HepG2 (cell line): ENCODE measurements around the gene AGXT. TPM values are rescaled to one million over a fixed set of nuclear protein-coding genes. Genes with fewer than 3 reads are reported as not detected.

Source experiments
- BCL3 ChIP-seq: sonication (generic); formaldehyde crosslinking; IDR thresholded peaks from 2 replicates; pipeline ENCODE4 v1.5.1; 2020; ENCODE audit warnings: mild to moderate bottlenecking, missing genetic modification reagents, moderate library complexity
- CEBPB ChIP-seq: IDR thresholded peaks from 2 replicates; pipeline ENCODE4 v1.6.1; 2011; ENCODE audit warnings: low read depth, low read length, improper control_type of control experiment, borderline replicate concordance
- GATAD1 ChIP-seq: IDR thresholded peaks from 2 replicates; pipeline ENCODE4 v1.6.1; 2016; ENCODE audit warnings: missing genetic modification reagents, missing compliant biosample characterization
- HBP1 ChIP-seq: IDR thresholded peaks from 2 replicates; pipeline ENCODE4 v1.6.1; 2016; ENCODE audit warnings: low read depth, control low read depth
- KDM2A ChIP-seq: sonication (generic); formaldehyde crosslinking; IDR thresholded peaks from 2 replicates; pipeline ENCODE4 v1.4.0; 2020; ENCODE audit warnings: low read depth, missing genetic modification reagents, borderline replicate concordance
- MEF2D ChIP-seq: sonication (generic); formaldehyde crosslinking; IDR thresholded peaks from 2 replicates; pipeline ENCODE4 v1.5.1; 2020; ENCODE audit warnings: mild to moderate bottlenecking, missing genetic modification reagents
- MEIS2 ChIP-seq: sonication (generic); formaldehyde crosslinking; IDR thresholded peaks from 2 replicates; pipeline ENCODE4 v1.9.0; 2021; ENCODE audit warnings: mild to moderate bottlenecking, missing genetic modification reagents
- NFKBIZ ChIP-seq: IDR thresholded peaks from 2 replicates; pipeline ENCODE4 v1.6.1; 2018; ENCODE audit warnings: missing genetic modification reagents, missing compliant biosample characterization
- NR0B2 ChIP-seq: sonication (generic); formaldehyde crosslinking; IDR thresholded peaks from 2 replicates; pipeline ENCODE4 v1.4.0; 2020; ENCODE audit warnings: mild to moderate bottlenecking, missing genetic modification reagents
- POLR2AphosphoS2 ChIP-seq: IDR thresholded peaks from 2 replicates; pipeline ENCODE4 v1.6.1; 2011; ENCODE audit warnings: low read depth, low read length, improper control_type of control experiment
- PPARG ChIP-seq: conservative IDR thresholded peaks from 2 replicates; pipeline ENCODE4 v1.6.1; 2016; ENCODE audit warnings: missing biosample characterization, missing genetic modification reagents
- SSRP1 ChIP-seq: IDR thresholded peaks from 2 replicates; pipeline ENCODE4 v1.6.1; 2016; ENCODE audit warnings: control low read depth
- YEATS4 ChIP-seq: sonication (generic); formaldehyde crosslinking; IDR thresholded peaks from 2 replicates; pipeline ENCODE4 v1.4.0; 2020; ENCODE audit warnings: missing genetic modification reagents, borderline replicate concordance
- ZBTB3 ChIP-seq: sonication (generic); formaldehyde crosslinking; IDR thresholded peaks from 2 replicates; pipeline ENCODE4 v1.4.0; 2020; ENCODE audit warnings: low read depth, mild to moderate bottlenecking, moderate library complexity, missing genetic modification reagents, borderline replicate concordance
- ZFAT ChIP-seq: sonication (generic); formaldehyde crosslinking; conservative IDR thresholded peaks from 2 replicates; pipeline ENCODE4 v1.8.1; 2023; ENCODE audit warnings: missing genetic modification reagents, inconsistent platforms
- ZNF142 ChIP-seq: sonication (generic); formaldehyde crosslinking; IDR thresholded peaks from 2 replicates; pipeline ENCODE4 v1.4.0; 2020; ENCODE audit warnings: missing genetic modification reagents
- ZNF180 ChIP-seq: sonication (generic); formaldehyde crosslinking; IDR thresholded peaks from 2 replicates; pipeline ENCODE4 v1.4.0; 2020; ENCODE audit warnings: low read depth, missing genetic modification reagents, borderline replicate concordance
- ZNF264 ChIP-seq: sonication (generic); formaldehyde crosslinking; IDR thresholded peaks from 2 replicates; pipeline ENCODE4 v1.4.0; 2020; ENCODE audit warnings: missing genetic modification reagents
- ZNF496 ChIP-seq: sonication (generic); formaldehyde crosslinking; IDR thresholded peaks from 2 replicates; pipeline ENCODE4 v1.8.1; 2023; ENCODE audit warnings: mild to moderate bottlenecking, moderate library complexity, missing genetic modification reagents; ENCODE audit not compliant: insufficient replicate concordance
- ZNF557 ChIP-seq: sonication (generic); formaldehyde crosslinking; IDR thresholded peaks from 2 replicates; pipeline ENCODE4 v1.4.0; 2020; ENCODE audit warnings: missing genetic modification reagents
- polyA plus RNA-seq, 8 experiments: library from polyadenylated mRNA; depleted of rRNA in 3 of 8; stranded (reverse) in 7 of 8; unstranded in 1 of 8; fragments of >200 nt; fragmentation: Illumina TruSeq in 4 of 8; extraction: Trizol in 4 of 8; gene quantifications; 2 replicates each; pipeline versions ENCODE4 v1.2.1 to v1.2.3, GENCODE V29; 2011 to 2016; ENCODE audit warnings: low read depth in 4 of 8, missing spikeins in 1 of 8, mixed read lengths in 1 of 8; ENCODE audit not compliant: insufficient read depth in 1 of 8
- total RNA-seq, 5 experiments: library from RNA; depleted of rRNA; stranded (reverse); fragments of >200 nt; fragmentation: Illumina TruSeq; extraction: Trizol; gene quantifications; 2 replicates each; pipeline ENCODE4 v1.2.3, GENCODE V29; 2016; ENCODE audit warnings: low read depth in 1 of 5

The AGXT gene
- total and polyA plus RNA-seq, 2 of the 13 experiments (the other 11 are each of a cell fraction or from before 2014, with no cell fraction given): 41.9 to 96.1 TPM

GRCh38 chr2:240873805-240874714 lies 5.4 kb downstream of the AGXT start (continued):
- peak; percentile 65; the same call in 1 of the 2 replicates for TF ChIP-seq HBP1 (CRISPR knock-in tag)
- no peak for TF ChIP-seq POLR2AphosphoS2
- peak; percentile 88; the same call in 1 of the 2 replicates for TF ChIP-seq ZNF264
- TF ChIP-seq GATAD1 (CRISPR knock-in tag): peak; percentile 79
- no peak for TF ChIP-seq ZNF180 (CRISPR knock-in tag)
- TF ChIP-seq NR0B2 (CRISPR knock-in tag): peak; percentile 88; the same call in 1 of the 2 replicates
- TF ChIP-seq ZFAT: no peak
- TF ChIP-seq MEIS2: peak; percentile 86
- TF ChIP-seq SSRP1 (CRISPR knock-in tag): peak; percentile 81; the same call in 1 of the 2 replicates
- peak; percentile 84 for TF ChIP-seq KDM2A (CRISPR knock-in tag)
- TF ChIP-seq ZNF557: no peak
- TF ChIP-seq MEF2D (CRISPR knock-in tag): peak; percentile 94
- no peak for TF ChIP-seq ZNF142 (CRISPR knock-in tag)
- peak; percentile 83 for TF ChIP-seq PPARG (CRISPR knock-in tag)
- peak; percentile 91 for TF ChIP-seq YEATS4 (CRISPR knock-in tag)
- TF ChIP-seq NFKBIZ: 0 out of 2 replicates have a peak, but pooled peaks have one; percentile 31
- peak; percentile 76 for TF ChIP-seq BCL3 (CRISPR knock-in tag)
- TF ChIP-seq ZNF496: no peak
- TF ChIP-seq ZBTB3 (CRISPR knock-in tag): peak; percentile 46; the same call in 1 of the 2 replicates
- no peak for TF ChIP-seq CEBPB
